Choroid plexus epithelial cell (primary cell): ENCODE measurements around the gene ACSM6.
"Not testable (repeated sequence)": the region's sequence is repeated elsewhere in the genome, so short reads cannot be mapped to it uniquely, and the experiment has no call there.

Experiments
- DNase-seq: peaks from one replicate; pipeline ENCODE4 v3.0.0-alpha.2; 2010; ENCODE audit warnings: low read depth
- H3K4me3 ChIP-seq: 2 replicates; pipeline ENCODE4 v1.5.1; 2011; ENCODE audit warnings: low read depth, mild to moderate bottlenecking, control low read depth, low read length, moderate library complexity
- TF ChIP-seq, protein P1 (sequence below): conservative IDR thresholded peaks from 2 replicates; pipeline ENCODE4 v1.5.1; 2011; ENCODE audit warnings: low read depth, mild to moderate bottlenecking, control low read depth, inconsistent platforms, low read length, moderate library complexity

ACSM6 gene

DNA sequence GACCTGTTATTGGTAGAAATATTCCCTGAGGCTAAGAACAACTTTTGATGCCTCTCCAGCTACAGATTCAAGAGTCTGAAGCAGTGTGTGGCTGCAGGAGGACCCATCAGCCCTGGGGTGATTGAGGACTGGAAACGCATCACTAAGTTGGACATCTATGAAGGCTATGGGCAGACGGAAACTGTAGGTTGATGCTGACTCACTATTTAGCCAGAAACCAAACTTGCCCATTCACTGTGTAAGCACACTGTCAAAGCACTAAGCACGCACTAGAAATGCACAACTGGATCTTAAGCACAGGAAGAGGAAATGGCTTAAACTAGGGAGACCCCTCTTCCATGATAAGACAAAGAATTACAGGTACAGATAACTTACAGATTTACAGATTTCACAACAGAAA is 20.8 kb downstream of the ACSM6 start:
- H3K4me3 ChIP-seq = no peak overlapping the region
- TF ChIP-seq, protein P1, sequence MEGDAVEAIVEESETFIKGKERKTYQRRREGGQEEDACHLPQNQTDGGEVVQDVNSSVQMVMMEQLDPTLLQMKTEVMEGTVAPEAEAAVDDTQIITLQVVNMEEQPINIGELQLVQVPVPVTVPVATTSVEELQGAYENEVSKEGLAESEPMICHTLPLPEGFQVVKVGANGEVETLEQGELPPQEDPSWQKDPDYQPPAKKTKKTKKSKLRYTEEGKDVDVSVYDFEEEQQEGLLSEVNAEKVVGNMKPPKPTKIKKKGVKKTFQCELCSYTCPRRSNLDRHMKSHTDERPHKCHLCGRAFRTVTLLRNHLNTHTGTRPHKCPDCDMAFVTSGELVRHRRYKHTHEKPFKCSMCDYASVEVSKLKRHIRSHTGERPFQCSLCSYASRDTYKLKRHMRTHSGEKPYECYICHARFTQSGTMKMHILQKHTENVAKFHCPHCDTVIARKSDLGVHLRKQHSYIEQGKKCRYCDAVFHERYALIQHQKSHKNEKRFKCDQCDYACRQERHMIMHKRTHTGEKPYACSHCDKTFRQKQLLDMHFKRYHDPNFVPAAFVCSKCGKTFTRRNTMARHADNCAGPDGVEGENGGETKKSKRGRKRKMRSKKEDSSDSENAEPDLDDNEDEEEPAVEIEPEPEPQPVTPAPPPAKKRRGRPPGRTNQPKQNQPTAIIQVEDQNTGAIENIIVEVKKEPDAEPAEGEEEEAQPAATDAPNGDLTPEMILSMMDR = no peak
- DNase-seq = no peak

DNA sequence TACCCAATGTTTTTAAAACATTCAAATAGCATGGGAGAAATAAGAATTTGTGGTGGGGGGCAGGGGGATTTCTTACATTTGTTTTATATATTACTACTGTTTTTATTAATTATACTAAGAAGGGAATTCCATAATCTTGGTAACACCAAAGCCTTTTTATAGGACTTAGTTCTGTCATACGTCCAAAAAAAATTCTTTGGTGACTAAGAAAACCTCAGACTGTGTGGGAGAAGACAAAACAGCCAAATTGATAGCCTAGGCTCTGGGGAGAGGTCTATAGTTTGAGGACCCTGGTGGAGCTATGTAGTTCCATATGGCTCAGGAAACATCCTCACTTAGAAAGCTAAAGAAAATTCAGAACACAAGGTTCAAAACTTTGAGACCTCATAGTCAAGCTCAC is 23.4 kb downstream of the ACSM6 start:
- TF ChIP-seq, protein P1 = no peak
- DNase-seq = no peak
- no peak overlapping the region for H3K4me3 ChIP-seq

DNA sequence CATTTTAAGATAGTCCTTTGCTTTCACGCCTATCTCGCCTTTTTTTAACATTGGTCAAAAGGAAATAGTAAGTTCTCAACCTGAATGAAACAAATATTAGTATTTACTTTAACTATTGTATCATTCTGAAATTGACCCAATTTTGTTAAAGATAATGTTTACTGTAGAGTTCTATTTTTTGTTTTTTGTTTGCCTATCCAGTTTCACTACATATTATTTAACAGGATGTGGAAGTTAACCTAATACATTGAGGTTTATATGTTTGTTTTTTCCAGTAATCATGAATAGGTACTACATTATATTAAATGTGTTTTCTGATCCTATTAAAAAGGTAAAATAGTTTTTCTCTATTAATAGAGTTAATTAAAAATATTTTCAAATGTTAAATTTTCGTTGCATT is 26.5 kb downstream of the ACSM6 start:
- no peak for DNase-seq
- H3K4me3 ChIP-seq = no peak overlapping the region
- TF ChIP-seq, protein P1 = no peak

DNA sequence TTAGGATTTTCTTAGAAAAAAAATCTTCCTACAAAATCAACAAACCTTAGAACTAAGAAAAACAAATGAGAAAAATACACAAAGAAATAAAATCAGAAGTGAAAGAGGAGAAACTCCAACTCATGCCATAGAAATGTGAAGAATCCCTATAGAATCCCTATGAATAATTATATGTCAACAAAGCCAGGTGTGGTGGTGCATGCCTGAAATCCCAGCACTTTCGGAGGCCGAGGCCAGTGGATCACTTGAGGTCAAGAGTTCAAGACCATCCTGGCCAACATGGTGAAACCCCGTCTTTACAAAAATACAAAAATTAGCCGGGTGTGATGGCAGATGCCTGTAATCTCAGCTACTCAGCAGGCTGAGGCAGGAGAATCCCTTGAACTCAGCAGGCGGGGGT is 27.1 kb downstream of the ACSM6 start:
- TF ChIP-seq, protein P1 = no peak
- H3K4me3 ChIP-seq = no peak overlapping the region
- DNase-seq = peak; percentile 67

DNA sequence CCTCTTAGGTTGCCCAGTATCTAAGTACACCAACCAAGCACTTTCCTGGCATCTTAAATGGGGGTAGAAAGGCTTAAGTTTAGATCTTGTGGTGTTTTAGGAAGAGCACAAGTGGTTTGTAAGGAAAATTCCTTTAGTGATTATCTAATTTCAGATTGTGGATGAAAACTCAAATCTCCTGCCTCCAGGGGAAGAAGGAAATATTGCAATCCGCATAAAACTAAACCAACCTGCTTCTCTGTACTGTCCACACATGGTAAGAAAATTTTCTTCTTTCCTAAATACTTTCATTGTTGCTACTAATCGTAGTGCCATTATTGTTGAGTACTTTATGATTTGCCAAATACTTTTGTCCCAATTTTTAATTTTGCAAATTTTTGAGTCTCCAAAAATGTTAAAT is 31.1 kb downstream of the ACSM6 start:
- H3K4me3 ChIP-seq = no peak overlapping the region
- TF ChIP-seq, protein P1 = no peak
- no peak for DNase-seq

DNA sequence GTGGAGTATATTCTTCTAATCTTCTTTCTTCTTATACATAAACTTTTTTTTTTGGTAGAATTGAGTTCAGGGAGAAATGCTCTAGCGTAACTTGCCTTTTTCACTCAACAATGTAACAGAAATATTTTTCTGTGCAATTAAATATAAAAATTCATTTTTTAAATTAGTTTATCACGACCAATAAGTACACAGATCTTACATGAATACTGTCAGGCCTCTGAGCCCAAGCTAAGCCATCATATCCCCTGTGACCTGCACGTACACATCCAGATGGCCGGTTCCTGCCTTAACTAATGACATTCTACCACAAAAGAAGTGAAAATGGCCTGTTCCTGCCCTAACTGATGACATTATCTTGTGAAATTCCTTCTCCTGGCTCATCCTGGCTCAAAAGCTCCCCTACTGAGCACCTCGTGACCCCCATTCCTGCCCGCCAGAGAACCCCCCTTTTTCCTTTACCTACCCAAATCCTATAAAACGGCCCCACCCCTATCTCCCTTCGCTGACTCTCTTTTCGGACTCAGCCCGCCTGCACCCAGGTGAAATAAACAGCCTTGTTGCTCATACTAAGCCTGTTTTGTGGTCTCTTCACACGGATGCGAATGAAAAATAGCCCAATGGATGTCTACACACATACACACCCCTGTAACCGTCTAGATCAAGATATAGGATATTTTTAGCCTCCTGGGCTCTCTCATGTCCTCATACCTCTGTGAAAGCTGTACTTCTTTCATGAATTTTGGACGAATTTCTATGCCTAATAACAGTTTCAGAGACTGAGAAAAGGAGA is 35.1 kb downstream of the ACSM6 start:
- H3K4me3 ChIP-seq = peak overlapping the region; percentile 16
- not testable (repeated sequence) for DNase-seq

DNA sequence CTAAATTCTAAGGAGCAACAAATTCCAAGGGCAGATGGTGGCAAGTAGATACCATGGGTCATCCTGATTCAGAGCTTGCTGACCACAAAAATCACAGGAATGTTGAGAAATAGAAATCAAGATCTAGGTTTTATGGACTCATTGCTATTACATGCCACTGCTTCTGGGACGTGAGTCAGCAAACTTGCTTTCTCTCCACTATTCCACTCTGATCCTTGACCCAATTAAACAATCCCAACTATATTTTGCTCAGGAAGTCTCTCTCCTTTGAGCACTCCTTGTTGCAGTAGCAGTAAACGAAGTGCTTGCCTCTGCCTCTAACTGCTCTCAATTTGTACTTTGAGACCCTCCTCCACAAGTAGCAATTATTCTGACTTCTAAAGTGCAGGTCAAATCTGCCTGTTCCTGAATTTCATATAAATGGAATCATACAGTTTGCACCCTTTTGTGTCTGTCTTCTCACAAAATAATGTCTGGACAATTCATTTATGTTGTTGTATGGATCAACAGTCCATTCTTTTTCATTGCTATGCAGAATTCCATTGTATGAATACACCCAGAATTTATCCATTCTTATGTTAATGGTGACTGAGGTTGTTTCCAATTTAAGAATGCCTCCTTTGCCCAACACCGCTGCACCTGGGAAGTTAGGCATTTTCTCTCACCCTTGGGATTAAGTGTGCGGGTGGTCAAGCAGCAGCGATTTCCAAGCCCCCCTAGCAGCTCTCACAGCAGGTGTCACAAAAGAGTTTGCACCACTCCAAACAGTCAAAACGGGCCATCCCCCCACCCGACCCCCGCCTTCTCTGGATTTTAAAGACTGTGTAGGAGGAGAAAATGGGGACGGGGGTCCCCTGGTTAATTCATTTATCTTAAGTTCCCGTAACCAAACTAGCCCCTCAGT is 35.9 kb downstream of the ACSM6 start:
- TF ChIP-seq, protein P1 = no peak
- DNase-seq = peak; percentile 97
- H3K4me3 ChIP-seq = peak overlapping the region; percentile 54

DNA sequence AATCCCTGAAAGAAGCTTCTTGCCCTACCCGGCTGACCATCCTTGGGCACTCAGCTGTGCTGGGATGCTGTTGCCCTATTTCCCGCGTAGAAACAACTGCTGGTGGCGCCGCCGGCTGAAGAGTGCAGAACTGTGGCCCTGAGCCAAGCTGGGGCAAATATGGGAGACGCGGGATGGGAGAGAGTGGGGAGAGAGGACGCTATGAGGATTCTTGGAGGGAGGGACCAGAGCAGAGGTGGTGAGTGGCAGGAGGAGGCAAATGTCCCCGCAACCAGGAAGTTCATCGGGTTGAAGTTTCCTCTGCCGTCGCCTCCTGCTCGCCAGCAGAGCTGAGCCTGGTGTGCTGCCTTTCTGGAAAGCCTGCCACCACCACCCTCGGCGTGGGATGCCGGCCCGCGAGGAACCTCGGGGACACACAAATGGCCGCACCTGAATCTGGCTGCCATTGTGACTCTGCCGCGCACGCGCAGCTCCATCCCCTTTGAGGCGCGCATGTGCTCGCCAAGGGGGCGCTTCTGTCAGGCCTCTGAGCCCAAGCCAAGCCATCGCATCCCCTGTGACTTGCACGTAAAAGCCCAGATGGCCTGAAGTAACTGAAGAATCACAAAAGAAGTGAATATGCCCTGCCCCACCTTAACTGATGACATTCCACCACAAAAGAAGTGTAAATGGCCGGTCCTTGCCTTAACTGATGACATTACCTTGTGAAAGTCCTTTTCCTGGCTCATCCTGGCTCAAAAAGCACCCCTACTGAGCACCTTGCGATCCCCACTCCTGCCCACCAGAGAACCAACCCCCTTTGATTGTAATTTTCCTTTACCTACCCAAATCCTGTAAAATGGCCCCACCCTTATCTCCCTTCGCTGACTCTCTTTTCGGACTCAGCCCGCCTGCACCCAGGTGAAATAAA is 36.9 kb downstream of the ACSM6 start:
- peak overlapping the region; percentile 54 for H3K4me3 ChIP-seq
- peak; percentile 26 for DNase-seq
